Type B pancreatic cell (in vitro differentiated cells): ENCODE data around the gene ICOS. TPM values are rescaled to one million over a fixed set of nuclear protein-coding genes. Genes with fewer than 3 reads are reported as not detected.

Experiments used
- DNase-seq: peaks from one replicate; pipeline ENCODE4 v3.0.0; 2021; ENCODE audit warnings: mixed read lengths; ENCODE audit not compliant: unreplicated experiment; ENCODE audit errors: extremely low spot score
- H3K27ac Mint-ChIP-seq: 2 replicates; pipeline ENCODE4 v1.8.0; 2021; ENCODE audit warnings: mild to moderate bottlenecking, mixed read lengths
- H3K27me3 Mint-ChIP-seq: 2 replicates; pipeline ENCODE4 v1.8.0; 2021; ENCODE audit warnings: mixed read lengths
- H3K36me3 Mint-ChIP-seq: 2 replicates; pipeline ENCODE4 v1.8.0; 2021; ENCODE audit warnings: mixed read lengths
- H3K4me1 Mint-ChIP-seq: one replicate; pipeline ENCODE4 v1.8.0; 2021; ENCODE audit warnings: mixed read lengths; ENCODE audit not compliant: unreplicated experiment
- H3K4me3 Mint-ChIP-seq: 2 replicates; pipeline ENCODE4 v1.8.0; 2021; ENCODE audit warnings: mild to moderate bottlenecking, mixed read lengths
- H3K9me3 Mint-ChIP-seq: 2 replicates; pipeline ENCODE4 v1.8.0; 2021; ENCODE audit warnings: mixed read lengths
- CTCF ChIP-seq: fragments of 200-600 bp; sonication (generic); conservative IDR thresholded peaks from 2 replicates; pipeline ENCODE4 v1.5.0; 2021; ENCODE audit warnings: antibody characterized with exemption, mild to moderate bottlenecking
- total RNA-seq: library from RNA; stranded (reverse); gene quantifications from 2 replicates; pipeline ENCODE4 v1.2.1, GENCODE V29; 2021; ENCODE audit warnings: low replicate concordance

ICOS gene
- total RNA-seq, 1 donor from 2014 or later: not detected

DNA sequence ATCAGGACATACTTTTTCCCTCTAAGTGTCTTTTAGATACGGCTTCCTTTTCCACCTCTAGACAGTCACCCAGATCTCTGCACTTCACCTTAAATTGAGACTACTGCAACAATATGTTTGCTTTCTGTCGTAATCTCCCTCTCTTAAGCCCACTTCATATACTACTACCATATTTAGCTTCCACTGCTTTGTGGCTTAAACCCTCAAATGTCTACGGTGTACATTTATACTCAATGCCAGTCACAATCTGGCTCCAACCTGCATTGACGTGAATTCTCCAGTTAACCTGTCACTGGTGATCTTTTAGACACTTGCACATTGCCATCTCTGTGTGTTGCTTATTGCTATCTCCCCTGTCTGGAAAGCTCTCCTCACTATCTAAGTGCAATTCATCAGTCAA is 56.4 kb downstream of the ICOS start:
- Mint-ChIP-seq H3K36me3 (no peaks in the 10 kb centered on the region), H3K27me3 (no peaks in the 10 kb centered on the region), H3K27ac (no peak overlapping the region), H3K9me3 (no peaks in the 10 kb centered on the region), H3K4me1 (no peaks in the 10 kb centered on the region), H3K4me3 (no peak overlapping the region)
- TF ChIP-seq CTCF: no peak
- no peak for DNase-seq

DNA sequence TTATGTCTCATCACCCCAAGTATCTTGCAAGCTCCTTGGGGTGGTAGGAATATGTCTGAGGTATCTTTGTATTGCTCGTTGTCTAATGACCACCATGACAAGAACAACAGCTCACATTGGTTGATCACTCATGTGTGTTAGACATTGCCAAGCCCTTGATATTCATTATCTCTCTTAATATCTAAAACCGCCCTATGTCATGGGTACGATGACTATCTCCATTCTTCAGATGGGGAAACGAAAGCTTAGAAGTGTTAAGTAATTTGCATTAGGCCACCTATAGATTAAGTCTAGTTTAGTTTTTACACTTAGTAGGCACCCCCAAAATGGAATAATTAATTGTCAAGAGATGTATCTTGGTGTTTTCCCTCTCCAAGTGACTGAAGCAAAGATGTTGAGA is 57.0 kb downstream of the ICOS start:
- H3K4me3 Mint-ChIP-seq: no peak overlapping the region
- no peak overlapping the region for H3K27ac Mint-ChIP-seq
- no peak for DNase-seq
- H3K36me3 Mint-ChIP-seq: no peaks in the 10 kb centered on the region
- no peaks in the 10 kb centered on the region for H3K27me3 Mint-ChIP-seq
- no peaks in the 10 kb centered on the region for H3K4me1 Mint-ChIP-seq
- TF ChIP-seq CTCF: no peak
- no peaks in the 10 kb centered on the region for H3K9me3 Mint-ChIP-seq

GRCh38 chr2:203994735-203995134 is 58.2 kb downstream of the ICOS start:
- H3K36me3 Mint-ChIP-seq: no peaks in the 10 kb centered on the region
- no peak for DNase-seq
- no peaks in the 10 kb centered on the region for H3K4me1 Mint-ChIP-seq
- no peaks in the 10 kb centered on the region for H3K9me3 Mint-ChIP-seq
- no peak for TF ChIP-seq CTCF
- no peaks in the 10 kb centered on the region for H3K27me3 Mint-ChIP-seq
- H3K27ac Mint-ChIP-seq: no peak overlapping the region
- H3K4me3 Mint-ChIP-seq: no peak overlapping the region

GRCh38 chr2:203996692-203997091 is 60.1 kb downstream of the ICOS start:
- H3K9me3 Mint-ChIP-seq: no peaks in the 10 kb centered on the region
- no peaks in the 10 kb centered on the region for H3K4me1 Mint-ChIP-seq
- H3K27me3 Mint-ChIP-seq: no peaks in the 10 kb centered on the region
- H3K4me3 Mint-ChIP-seq: no peak overlapping the region
- no peak overlapping the region for H3K27ac Mint-ChIP-seq
- DNase-seq: no peak
- no peak for TF ChIP-seq CTCF
- H3K36me3 Mint-ChIP-seq: no peaks in the 10 kb centered on the region

DNA sequence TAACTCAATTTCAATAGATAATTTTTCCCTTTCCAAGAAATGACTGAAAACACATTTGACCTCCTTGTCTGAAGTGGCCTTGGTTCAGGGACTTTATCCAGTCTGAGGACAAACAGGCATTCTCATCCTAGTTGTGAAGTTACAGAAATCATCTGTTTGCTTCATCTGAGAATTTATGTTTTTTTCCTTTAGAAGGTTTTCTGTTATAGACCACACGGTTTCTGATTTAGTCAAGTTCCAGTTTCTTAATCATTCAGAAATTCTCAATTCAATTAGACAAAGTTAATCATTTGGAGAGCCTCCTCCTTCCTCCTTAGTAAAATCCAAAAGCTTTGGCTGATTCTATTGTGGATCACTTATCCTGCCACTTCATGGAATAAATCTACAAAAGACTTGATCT is 60.9 kb downstream of the ICOS start:
- H3K4me1 Mint-ChIP-seq: no peaks in the 10 kb centered on the region
- no peak for DNase-seq
- H3K27me3 Mint-ChIP-seq: no peaks in the 10 kb centered on the region
- H3K36me3 Mint-ChIP-seq: no peaks in the 10 kb centered on the region
- H3K9me3 Mint-ChIP-seq: no peaks in the 10 kb centered on the region
- no peak overlapping the region for H3K4me3 Mint-ChIP-seq
- TF ChIP-seq CTCF: no peak
- H3K27ac Mint-ChIP-seq: no peak overlapping the region
